ENCODE data around the gene FUBP3.

GRCh38 chr9:130599625-130600024, 20.2 kb downstream of the FUBP3 start:
- TF ChIP-seq CTCF (IDR thresholded peaks at IDR 0.05), result no peak
- no peak for TF ChIP-seq POLR2A (IDR thresholded peaks at IDR 0.05)

Data from uterus (tissue), 2 donors.